HepG2 (cell line): ENCODE results near the gene NFKB2. TPM values are rescaled to one million over a fixed set of nuclear protein-coding genes. Genes with fewer than 3 reads are reported as not detected.

Source experiments
- CSRNP1 ChIP-seq: sonication (generic); formaldehyde crosslinking; IDR thresholded peaks from 2 replicates; pipeline ENCODE4 v1.8.1; 2023; ENCODE audit warnings: mild to moderate bottlenecking, missing genetic modification reagents
- CTCF ChIP-seq: sonication (generic); formaldehyde crosslinking; IDR thresholded peaks from 2 replicates; pipeline ENCODE4 v1.5.0; 2020; ENCODE audit warnings: mild to moderate bottlenecking, missing genetic modification reagents, moderate library complexity
- GATA4 ChIP-seq: sonication (generic); IDR thresholded peaks from 2 replicates; pipeline ENCODE4 v1.6.1; 2016; ENCODE audit warnings: antibody characterized with exemption, low read depth, borderline replicate concordance
- HINFP ChIP-seq: sonication (generic); formaldehyde crosslinking; IDR thresholded peaks from 2 replicates; pipeline ENCODE4 v1.4.0; 2020; ENCODE audit warnings: low read depth, mild to moderate bottlenecking, missing genetic modification reagents
- HOXD1 ChIP-seq: sonication (generic); formaldehyde crosslinking; IDR thresholded peaks from 2 replicates; pipeline ENCODE4 v1.5.0; 2020; ENCODE audit warnings: missing genetic modification reagents
- KDM6A ChIP-seq: IDR thresholded peaks from 2 replicates; pipeline ENCODE4 v1.6.1; 2016; ENCODE audit warnings: low read depth
- LRRFIP1 ChIP-seq: sonication (generic); formaldehyde crosslinking; conservative IDR thresholded peaks from 2 replicates; pipeline ENCODE4 v1.4.0; 2020; ENCODE audit warnings: missing genetic modification reagents
- MXI1 ChIP-seq: IDR thresholded peaks from 3 replicates; pipeline ENCODE4 v1.6.1; 2012; ENCODE audit warnings: low read depth, low read length, inconsistent platforms, borderline replicate concordance
- SP140L ChIP-seq: sonication (generic); formaldehyde crosslinking; IDR thresholded peaks from 2 replicates; pipeline ENCODE4 v1.4.0; 2020; ENCODE audit warnings: missing genetic modification reagents, borderline replicate concordance
- SSRP1 ChIP-seq: IDR thresholded peaks from 2 replicates; pipeline ENCODE4 v1.6.1; 2016; ENCODE audit warnings: control low read depth
- TCF12 ChIP-seq, 2 experiments: fragments of 450-650 bp in 1 of 2; sonication (generic) in 1 of 2; formaldehyde crosslinking in 1 of 2; IDR thresholded peaks; 2 replicates each; pipeline versions ENCODE4 v1.6.1 to v1.8.0; 2017 to 2022; ENCODE audit warnings: antibody characterized with exemption in 1 of 2, mild to moderate bottlenecking in 1 of 2, missing genetic modification reagents in 1 of 2, moderate library complexity in 1 of 2
- THYN1 ChIP-seq: sonication (generic); formaldehyde crosslinking; IDR thresholded peaks from 2 replicates; pipeline ENCODE4 v1.8.1; 2023; ENCODE audit warnings: low read depth, mild to moderate bottlenecking, moderate library complexity, missing genetic modification reagents, borderline replicate concordance
- ZBTB1 ChIP-seq: sonication (generic); formaldehyde crosslinking; IDR thresholded peaks from 2 replicates; pipeline ENCODE4 v1.4.0; 2020; ENCODE audit warnings: missing genetic modification reagents, borderline replicate concordance
- ZBTB20 ChIP-seq: sonication (generic); formaldehyde crosslinking; IDR thresholded peaks from 2 replicates; pipeline ENCODE4 v1.8.1; 2023; ENCODE audit warnings: missing genetic modification reagents, low read depth, mild to moderate bottlenecking, borderline replicate concordance
- ZNF362 ChIP-seq: sonication (generic); formaldehyde crosslinking; IDR thresholded peaks from 2 replicates; pipeline ENCODE4 v1.4.0; 2020; ENCODE audit warnings: missing genetic modification reagents, mild to moderate bottlenecking, borderline replicate concordance
- ZNF580 ChIP-seq: IDR thresholded peaks from 2 replicates; pipeline ENCODE4 v1.6.1; 2016; ENCODE audit warnings: low read depth, borderline replicate concordance
- ZNF747 ChIP-seq: sonication (generic); formaldehyde crosslinking; IDR thresholded peaks from 2 replicates; pipeline ENCODE4 v1.8.1; 2023; ENCODE audit warnings: missing genetic modification reagents, mild to moderate bottlenecking, borderline replicate concordance
- polyA plus RNA-seq, 8 experiments: library from polyadenylated mRNA; depleted of rRNA in 3 of 8; stranded (reverse) in 7 of 8; unstranded in 1 of 8; fragments of >200 nt; fragmentation: Illumina TruSeq in 4 of 8; extraction: Trizol in 4 of 8; gene quantifications; 2 replicates each; pipeline versions ENCODE4 v1.2.1 to v1.2.3, GENCODE V29; 2011 to 2016; ENCODE audit warnings: low read depth in 4 of 8, missing spikeins in 1 of 8, mixed read lengths in 1 of 8; ENCODE audit not compliant: insufficient read depth in 1 of 8
- total RNA-seq, 5 experiments: library from RNA; depleted of rRNA; stranded (reverse); fragments of >200 nt; fragmentation: Illumina TruSeq; extraction: Trizol; gene quantifications; 2 replicates each; pipeline ENCODE4 v1.2.3, GENCODE V29; 2016; ENCODE audit warnings: low read depth in 1 of 5

Gene NFKB2
- total and polyA plus RNA-seq, 2 of the 13 experiments (the other 11 are each of a cell fraction or from before 2014, with no cell fraction given), result 7.7 to 12.5 TPM

GRCh38 chr10:102432162-102432950 lies 36.9 kb downstream of the NFKB2 start, which contains the start of gene CUEDC2 (continued):
- TF ChIP-seq ZNF362 (CRISPR knock-in tag), result peak; percentile 50
- TF ChIP-seq ZBTB20 (CRISPR knock-in tag), result 0 out of 2 replicates have a peak, but pooled peaks have one; percentile 61
- no peak for TF ChIP-seq ZNF747
- TF ChIP-seq SSRP1, result no peak
- peak; percentile 67; the same call in 1 of the 2 replicates for TF ChIP-seq ZNF580
- TF ChIP-seq THYN1 (CRISPR knock-in tag), result no peak
- TF ChIP-seq GATA4, result peak; percentile 16; the same call in 1 of the 2 replicates
- 0 out of 2 replicates have a peak, but pooled peaks have one; percentile 30 for TF ChIP-seq HINFP (CRISPR knock-in tag)
- no peak; the same call in 1 of the 2 replicates for TF ChIP-seq CSRNP1 (CRISPR knock-in tag)
- TF ChIP-seq HOXD1, result no peak
- TF ChIP-seq LRRFIP1, result no peak
- TF ChIP-seq TCF12 (IDR thresholded peaks at IDR 0.05), result no peak
- TF ChIP-seq TCF12 (CRISPR knock-in tag; IDR thresholded peaks at IDR 0.05), result no peak
- TF ChIP-seq MXI1, result peak; percentile 72; the same call in 1 of the 3 replicates
- no peak for TF ChIP-seq ZBTB1 (CRISPR knock-in tag)
- TF ChIP-seq KDM6A, result no peak
- no peak for TF ChIP-seq SP140L
- TF ChIP-seq CTCF (CRISPR knock-in tag), result 0 out of 2 replicates have a peak, but pooled peaks have one; percentile 46
